C4-2B (cell line): ENCODE results near the gene ISCU.

ENCODE experiments used
- H3K27ac ChIP-seq: fragments of 450-650 bp; 2 replicates; pipeline ENCODE4 v1.5.1; 2017
- CTCF ChIP-seq: fragments of 450-650 bp; conservative IDR thresholded peaks from 2 replicates; pipeline ENCODE4 v1.5.1; 2017; ENCODE audit warnings: mild to moderate bottlenecking
- ZFX ChIP-seq: fragments of 450-650 bp; IDR thresholded peaks from 2 replicates; pipeline ENCODE4 v1.6.1; 2017

ISCU gene

GRCh38 chr12:108560752-108561719, 1.4 kb upstream of the ISCU start, which contains the start of gene SART3:
TSS of gene SART3 (minus strand) at chr12:108561173. CDS start at chr12:108561154, 19 bp downstream.
- H3K27ac ChIP-seq, result peak within 1 kb of the TSS; percentile 92
- TF ChIP-seq ZFX, result no peak; the same call in 1 of the 2 replicates
- no peak for TF ChIP-seq CTCF

- H3K27ac ChIP-seq, result peak overlapping the region; percentile 92
- no peak for TF ChIP-seq CTCF
- TF ChIP-seq ZFX, result no peak
These were observed 496 bp upstream of the ISCU start for GRCh38 chr12:108561852-108562347.

GRCh38 chr12:108563136-108563803, 874 bp downstream of the ISCU start:
- peak overlapping the region; percentile 92 for H3K27ac ChIP-seq
- TF ChIP-seq ZFX (no peak), CTCF (peak; percentile 84)

GRCh38 chr12:108563804-108564151, 1.4 kb downstream of the ISCU start:
- H3K27ac ChIP-seq, result peak overlapping the region; percentile 92; the same call in 1 of the 2 replicates
- TF ChIP-seq ZFX (no peak), CTCF (peak; percentile 62)

- TF ChIP-seq CTCF (no peak), ZFX (no peak)
- H3K27ac ChIP-seq, result no peak overlapping the region
These were observed 2.3 kb downstream of the ISCU start for GRCh38 chr12:108564724-108565123.

- no peak overlapping the region for H3K27ac ChIP-seq
- TF ChIP-seq CTCF, result no peak
- TF ChIP-seq ZFX, result no peak
These were observed 2.8 kb downstream of the ISCU start for GRCh38 chr12:108565146-108565545.

- no peak for TF ChIP-seq CTCF
- no peak for TF ChIP-seq ZFX
- peak overlapping the region; percentile 51 for H3K27ac ChIP-seq
These were observed 3.6 kb downstream of the ISCU start for GRCh38 chr12:108565976-108566375.
